Activated CD4-positive, alpha-beta memory T cell treated with anti-CD3 and anti-CD28 coated beads, Interleukin-2, amount 10 ng/mL, durations not matched to agents 7 days and 5 days (primary cell): ENCODE data around the gene RIC8B. TPM values are rescaled to one million over a fixed set of nuclear protein-coding genes. Genes with fewer than 3 reads are reported as not detected.

Experiments used
- CTCF ChIA-PET: fragments of 350-600 bp; sonication (Branson Sonifier 250); formaldehyde crosslinking; loops from one replicate; lab custom pipeline; 2021; ENCODE audit warnings: antibody characterized with exemption, inconsistent platforms; lab: Charles Lee
- POLR2A ChIA-PET: fragments of 350-600 bp; sonication (Branson Sonifier 250); formaldehyde crosslinking; loops from one replicate; lab custom pipeline; 2021; ENCODE audit warnings: antibody characterized with exemption; lab: Charles Lee
- DNase-seq: peaks from one replicate; pipeline ENCODE4 v3.0.0-alpha.2; 2020
- H3K27ac Mint-ChIP-seq: one replicate; pipeline ENCODE4 v1.8.0; 2021; ENCODE audit warnings: mild to moderate bottlenecking, mixed read lengths
- H3K27me3 Mint-ChIP-seq: one replicate; pipeline ENCODE4 v1.8.0; 2021; ENCODE audit warnings: mixed read lengths
- H3K36me3 Mint-ChIP-seq: one replicate; pipeline ENCODE4 v1.8.0; 2021; ENCODE audit warnings: low read depth, mixed read lengths
- H3K4me1 Mint-ChIP-seq: one replicate; pipeline ENCODE4 v1.8.0; 2021; ENCODE audit warnings: mixed read lengths
- H3K4me3 Mint-ChIP-seq: one replicate; pipeline ENCODE4 v1.8.0; 2021; ENCODE audit warnings: mild to moderate bottlenecking, mixed read lengths
- H3K9me3 Mint-ChIP-seq: one replicate; pipeline ENCODE4 v1.8.0; 2021; ENCODE audit warnings: mixed read lengths
- total RNA-seq, 2 experiments: library from RNA; stranded (reverse); gene quantifications; one replicate each; pipeline ENCODE4 v1.2.3, GENCODE V29; 2021

Gene RIC8B
- total RNA-seq, 2 experiments from 2014 or later: 9.1 to 11.6 TPM

GRCh38 chr12:106926657-106927056, 152.2 kb downstream of the RIC8B start:
- H3K4me1 Mint-ChIP-seq: no peaks in the 10 kb centered on the region
- H3K9me3 Mint-ChIP-seq: peaks cover 3% of the 10 kb centered on the region
- peaks cover 31% of the 10 kb centered on the region for H3K27me3 Mint-ChIP-seq
- CTCF ChIA-PET: no interaction called here
- no peak overlapping the region for H3K27ac Mint-ChIP-seq
- DNase-seq: no peak
- POLR2A ChIA-PET: no interaction called here
- no peaks in the 10 kb centered on the region for H3K36me3 Mint-ChIP-seq
- no peak overlapping the region for H3K4me3 Mint-ChIP-seq

GRCh38 chr12:106934277-106934676, 159.8 kb downstream of the RIC8B start:
- no peaks in the 10 kb centered on the region for H3K9me3 Mint-ChIP-seq
- H3K4me1 Mint-ChIP-seq: no peaks in the 10 kb centered on the region
- POLR2A ChIA-PET: no interaction called here
- no peak overlapping the region for H3K27ac Mint-ChIP-seq
- no peak overlapping the region for H3K4me3 Mint-ChIP-seq
- H3K36me3 Mint-ChIP-seq: no peaks in the 10 kb centered on the region
- CTCF ChIA-PET: no interaction called here
- no peak for DNase-seq
- H3K27me3 Mint-ChIP-seq: peaks cover 12% of the 10 kb centered on the region

Other genes with a start within 250 kb of the RIC8B start
- gene RFX4, start 191.7 kb upstream of the RIC8B start, total RNA-seq: not detected
- 10 to 100 TPM; 26.0 to 27.0 TPM for gene TMEM263, start 181.2 kb downstream of the RIC8B start, total RNA-seq
- 1 to 10 TPM; 5.5 to 6.4 TPM for gene MTERF2, start 212.5 kb downstream of the RIC8B start, total RNA-seq